Naive thymus-derived CD4-positive, alpha-beta T cell (primary cell): ENCODE results near the gene ANP32B. TPM values are rescaled to one million over a fixed set of nuclear protein-coding genes. Genes with fewer than 3 reads are reported as not detected.
A peak's percentile ranks its signal among the peaks of the same experiment; 100 is the strongest.
"Not testable (repeated sequence)": the region's sequence is repeated elsewhere in the genome, so short reads cannot be mapped to it uniquely, and the experiment has no call there.

ENCODE experiments used
- ATAC-seq: fragments of 150-1000 bp; cut with Tn5 transposase; 2 replicates; pipeline ENCODE4 v1.10.0; 2021; ENCODE audit warnings: mild to moderate bottlenecking, moderate library complexity
- CTCF ChIA-PET: fragments of 350-600 bp; sonication (Branson Sonifier 250); formaldehyde crosslinking; loops from one replicate; lab custom pipeline; 2021; ENCODE audit warnings: antibody characterized with exemption; lab: Charles Lee
- POLR2A ChIA-PET: fragments of 350-600 bp; sonication (Branson Sonifier 250); formaldehyde crosslinking; loops from one replicate; lab custom pipeline; 2021; ENCODE audit warnings: antibody characterized with exemption, inconsistent platforms; lab: Charles Lee
- DNase-seq, 9 donors: peaks; one replicate each; pipeline versions ENCODE4 v3.0.0 to v3.0.0-alpha.2; 2020 to 2022; ENCODE audit warnings: mixed read lengths in 1 of 9
- H3K27ac ChIP-seq: one replicate; pipeline ENCODE4 v1.7.0; 2013; ENCODE audit warnings: mild to moderate bottlenecking, low read depth, low read length, moderate library complexity
- H3K27me3 ChIP-seq, 2 donors: one replicate each; pipeline ENCODE4 v1.7.0; 2013; ENCODE audit warnings: low read length in 2 of 2, mild to moderate bottlenecking in 2 of 2, moderate library complexity in 2 of 2; ENCODE audit not compliant: control insufficient read depth in 2 of 2, insufficient read depth in 2 of 2
- H3K36me3 ChIP-seq, 3 experiments: 1 replicate in 2 of 3; 2 replicates in 1 of 3; pipeline ENCODE4 v1.7.0; 2013; ENCODE audit warnings: low read length in 3 of 3, mild to moderate bottlenecking in 3 of 3, moderate library complexity in 1 of 3; ENCODE audit not compliant: insufficient read depth in 3 of 3, control insufficient read depth in 2 of 3
- H3K4me1 ChIP-seq, 2 donors: one replicate each; pipeline ENCODE4 v1.7.0; 2013; ENCODE audit warnings: low read length in 2 of 2, mild to moderate bottlenecking in 2 of 2, moderate library complexity in 1 of 2; ENCODE audit not compliant: control insufficient read depth in 2 of 2, insufficient read depth in 2 of 2
- H3K4me3 ChIP-seq: 2 replicates; pipeline ENCODE4 v1.7.0; 2013; ENCODE audit warnings: mild to moderate bottlenecking, low read length
- H3K9me3 ChIP-seq, 3 experiments: 1 replicate in 2 of 3; 2 replicates in 1 of 3; pipeline ENCODE4 v1.7.0; 2013; ENCODE audit warnings: low read length in 3 of 3; ENCODE audit not compliant: control insufficient read depth in 2 of 3
- H3K27ac Mint-ChIP-seq, 9 donors: one replicate each; pipeline ENCODE4 v1.8.0; 2020 to 2022; ENCODE audit warnings: mixed read lengths in 9 of 9, mild to moderate bottlenecking in 8 of 9, moderate library complexity in 5 of 9, inconsistent platforms in 2 of 9
- H3K27me3 Mint-ChIP-seq, 5 donors: one replicate each; pipeline ENCODE4 v1.8.0; 2021 to 2022; ENCODE audit warnings: mixed read lengths in 5 of 5, mild to moderate bottlenecking in 1 of 5
- H3K36me3 Mint-ChIP-seq, 5 donors: one replicate each; pipeline ENCODE4 v1.8.0; 2020 to 2022; ENCODE audit warnings: mixed read lengths in 5 of 5, mild to moderate bottlenecking in 3 of 5, inconsistent platforms in 1 of 5
- H3K4me1 Mint-ChIP-seq, 7 donors: one replicate each; pipeline ENCODE4 v1.8.0; 2020 to 2022; ENCODE audit warnings: mixed read lengths in 7 of 7, mild to moderate bottlenecking in 3 of 7, inconsistent platforms in 1 of 7
- H3K4me3 Mint-ChIP-seq, 10 donors: one replicate each; pipeline ENCODE4 v1.8.0; 2020 to 2022; ENCODE audit warnings: mild to moderate bottlenecking in 10 of 10, mixed read lengths in 10 of 10, moderate library complexity in 6 of 10, inconsistent platforms in 2 of 10
- H3K9me3 Mint-ChIP-seq, 11 donors: one replicate each; pipeline ENCODE4 v1.8.0; 2020 to 2022; ENCODE audit warnings: mixed read lengths in 11 of 11, mild to moderate bottlenecking in 4 of 11, inconsistent platforms in 1 of 11, moderate library complexity in 1 of 11
- intact Hi-C, 2 donors: fragments of 100-400 bp; cut with micrococcal nuclease; formaldehyde crosslinking; loops; one replicate each; pipeline ENCODE4 v1.15.1; 2023
- polyA plus RNA-seq, 2 donors: library from polyadenylated mRNA; unstranded; fragments of 300-500 nt; fragmentation: Illumina TruSeq; gene quantifications; one replicate each; pipeline ENCODE4 v1.2.3, GENCODE V29; 2021
- total RNA-seq, 6 experiments: library from RNA in 5 of 6; stranded (reverse) in 5 of 6; gene quantifications; 1 replicate in 5 of 6; 2 replicates in 1 of 6; pipeline ENCODE4 v1.2.3 and lab custom pipeline; 2021 to 2026

ANP32B gene
- total and polyA plus RNA-seq, 7 experiments from 2014 or later, result 108 to 267 (median 179) TPM

DNA sequence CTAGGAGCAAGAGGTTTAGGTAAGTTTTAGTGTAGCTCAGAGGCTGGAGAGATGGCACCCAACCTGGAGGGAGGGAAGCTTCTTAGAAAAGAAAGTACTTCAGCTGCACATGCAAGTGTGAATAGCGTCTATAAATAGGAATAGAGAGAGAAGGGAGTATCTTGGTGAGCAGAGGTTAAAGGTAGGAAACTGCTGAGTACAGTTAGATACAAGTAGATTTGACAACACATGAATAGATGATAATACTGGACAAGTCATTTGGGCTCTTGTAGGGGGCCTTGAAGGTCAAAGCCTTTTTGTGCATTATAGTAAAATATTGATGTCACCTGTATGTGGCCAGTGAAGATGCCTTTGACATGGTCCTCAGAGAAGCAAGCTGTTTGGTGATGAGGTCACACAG, 34.2 kb downstream of the ANP32B start:
- Mint-ChIP-seq H3K36me3 (peaks cover 7 to 38% (median 20%) of the 10 kb centered on the region in 5 donors), H3K4me3 (no peak overlapping the region), H3K27me3 (no peaks in the 10 kb centered on the region), H3K4me1 (no peaks in the 10 kb centered on the region), H3K27ac (peak overlapping the region in 3 of 9 donors; percentile 14 to 50 (median 29)), H3K9me3 (no peaks in the 10 kb centered on the region)
- CTCF ChIA-PET, result no interaction called here
- Histone ChIP-seq H3K27me3 (no peaks in the 10 kb centered on the region), H3K4me1 (no peaks in the 10 kb centered on the region), H3K27ac (no peak overlapping the region), H3K36me3 (peaks cover 13 to 69% (median 16%) of the 10 kb centered on the region in 3 experiments), H3K9me3 (no peaks in the 10 kb centered on the region), H3K4me3 (no peak overlapping the region)
- intact Hi-C loops, result no loop called here
- ATAC-seq, result no peak
- no peak for DNase-seq
- POLR2A ChIA-PET, result interaction anchor here (0.7 to 1.3 kb wide), 5 partner anchors 11 to 287 kb away, joined by 3 read pairs; partner anchors contain the start of gene ANP32B

DNA sequence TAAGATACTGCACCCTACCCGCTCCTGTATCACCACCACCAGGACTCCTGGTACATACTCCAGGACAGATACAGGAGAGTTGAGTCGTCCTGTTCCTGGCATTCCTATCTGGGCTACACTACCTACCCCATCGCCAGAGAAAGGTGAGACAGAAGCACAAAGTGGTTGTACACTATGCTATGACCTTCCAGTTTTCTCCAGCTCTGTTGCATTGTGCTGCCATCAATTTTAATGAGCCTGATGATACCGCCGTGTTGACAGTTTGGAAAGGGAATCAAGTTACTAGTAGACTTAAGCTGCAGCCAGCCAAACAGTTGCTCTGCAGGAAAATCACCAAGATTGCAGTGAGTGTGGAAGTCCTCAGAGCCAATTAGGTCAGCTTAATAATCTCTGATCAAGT, 35.2 kb downstream of the ANP32B start:
- ATAC-seq, result no peak
- H3K27me3 ChIP-seq, result no peaks in the 10 kb centered on the region
- H3K4me1 ChIP-seq, result no peaks in the 10 kb centered on the region
- no peak overlapping the region for H3K4me3 ChIP-seq
- H3K9me3 ChIP-seq, result no peaks in the 10 kb centered on the region
- H3K4me1 Mint-ChIP-seq, result no peaks in the 10 kb centered on the region
- H3K36me3 Mint-ChIP-seq, result peaks cover 7 to 37% (median 19%) of the 10 kb centered on the region in 5 donors
- H3K27me3 Mint-ChIP-seq, result no peaks in the 10 kb centered on the region
- peak overlapping the region in 3 of 9 donors; percentile 20 to 39 (median 29) for H3K27ac Mint-ChIP-seq
- no peak overlapping the region for H3K4me3 Mint-ChIP-seq
- DNase-seq, result no peak
- H3K27ac ChIP-seq, result no peak overlapping the region
- H3K36me3 ChIP-seq, result peaks cover 6 to 58% (median 7%) of the 10 kb centered on the region in 3 experiments
- POLR2A ChIA-PET, result interaction anchor here (0.9 to 1.3 kb wide), 2 partner anchors 12 to 33 kb away, joined by 3 read pairs; no protein-coding TSS in a partner anchor
- intact Hi-C loops, result no loop called here
- no peaks in the 10 kb centered on the region for H3K9me3 Mint-ChIP-seq
- CTCF ChIA-PET, result interaction anchor here (0.6 kb wide), 1 partner anchor 95 kb away, joined by 3 read pairs; no protein-coding TSS in a partner anchor

- CTCF ChIA-PET, result no interaction called here
- no peak overlapping the region for H3K4me3 ChIP-seq
- POLR2A ChIA-PET, result interaction anchor here (1.2 kb wide), 1 partner anchor 36 kb away, joined by 3 read pairs; the partner anchor contains the start of gene ANP32B
- DNase-seq (no peak), ATAC-seq (no peak)
- H3K27me3 Mint-ChIP-seq, result no peaks in the 10 kb centered on the region
- no peak overlapping the region for H3K27ac Mint-ChIP-seq
- H3K4me3 Mint-ChIP-seq, result no peak overlapping the region
- no peaks in the 10 kb centered on the region for H3K4me1 Mint-ChIP-seq
- H3K36me3 Mint-ChIP-seq, result peaks cover 7 to 37% (median 19%) of the 10 kb centered on the region in 5 donors
- peaks cover 0 to 51% (median 0%) of the 10 kb centered on the region in 3 experiments for H3K36me3 ChIP-seq
- no peaks in the 10 kb centered on the region for H3K4me1 ChIP-seq
- intact Hi-C loops, result no loop called here
- H3K9me3 ChIP-seq, result no peaks in the 10 kb centered on the region
- H3K9me3 Mint-ChIP-seq, result no peaks in the 10 kb centered on the region
- H3K27me3 ChIP-seq, result no peaks in the 10 kb centered on the region
- no peak overlapping the region for H3K27ac ChIP-seq
These were observed 36.0 kb downstream of the ANP32B start for GRCh38 chr9:98019098-98019497.

GRCh38 chr9:98019869-98020268, 36.7 kb downstream of the ANP32B start:
- H3K9me3 Mint-ChIP-seq, DNase-seq, H3K27ac ChIP-seq, intact Hi-C loops, H3K4me1 Mint-ChIP-seq, H3K27me3 ChIP-seq, H3K27me3 Mint-ChIP-seq, CTCF ChIA-PET, H3K4me1 ChIP-seq, ATAC-seq, H3K4me3 ChIP-seq, H3K9me3 ChIP-seq, H3K4me3 Mint-ChIP-seq: not testable (repeated sequence)
- H3K27ac Mint-ChIP-seq, result peak overlapping the region in 2 of 9 donors; percentile 38 to 61
- POLR2A ChIA-PET, result interaction anchor here (0.6 to 1.2 kb wide), 5 partner anchors 16 to 130 kb away, joined by 3 read pairs; partner anchors contain the start of gene ANP32B
- peaks cover 0 to 44% (median 0%) of the 10 kb centered on the region in 3 experiments for H3K36me3 ChIP-seq
- H3K36me3 Mint-ChIP-seq, result peaks cover 7 to 33% (median 19%) of the 10 kb centered on the region in 5 donors

DNA sequence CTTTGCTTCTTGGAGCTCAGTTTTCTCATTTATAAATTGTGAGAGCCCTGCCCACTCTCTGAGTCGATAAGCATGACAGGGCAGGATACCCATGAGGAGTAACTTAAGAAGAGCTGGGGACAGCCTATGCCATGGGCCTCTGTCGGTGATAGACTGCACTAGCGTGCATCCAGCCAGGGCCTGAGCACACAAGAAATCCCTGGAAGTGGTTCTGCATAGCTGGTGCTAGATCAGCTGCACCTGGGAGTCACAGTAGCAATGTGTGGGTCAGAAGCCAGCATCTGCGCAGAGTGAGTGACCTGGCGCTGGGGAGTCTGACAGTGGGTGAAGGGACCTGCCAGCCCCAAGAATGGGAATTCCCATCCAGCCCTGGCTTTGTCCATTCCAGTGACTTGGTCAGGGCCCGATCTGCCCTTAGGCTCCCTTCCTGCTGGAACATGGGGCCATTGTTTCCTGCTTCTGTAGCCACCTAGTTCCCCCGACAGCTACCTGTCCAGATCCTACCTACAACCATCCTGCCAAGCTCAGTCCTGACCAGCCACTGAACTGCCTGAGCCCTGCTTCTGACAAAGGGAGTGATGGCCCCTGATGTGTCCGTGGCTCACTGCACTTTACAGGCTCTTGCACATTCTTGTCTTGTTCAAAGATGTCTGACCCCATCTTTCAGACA, 37.5 kb downstream of the ANP32B start:
- no peaks in the 10 kb centered on the region for H3K27me3 ChIP-seq
- no peaks in the 10 kb centered on the region for H3K4me1 Mint-ChIP-seq
- H3K4me1 ChIP-seq, result no peaks in the 10 kb centered on the region
- peaks cover 0 to 36% (median 0%) of the 10 kb centered on the region in 3 experiments for H3K36me3 ChIP-seq
- ChIA-PET CTCF (no interaction called here), POLR2A (interaction anchor here (0.6 to 1.2 kb wide), 4 partner anchors 17 to 54 kb away, joined by 3 read pairs; partner anchors contain the start of gene ANP32B)
- ATAC-seq, result peak; percentile 12
- H3K4me3 Mint-ChIP-seq, result no peak overlapping the region
- H3K27me3 Mint-ChIP-seq, result no peaks in the 10 kb centered on the region
- intact Hi-C loops, result no loop called here
- H3K27ac Mint-ChIP-seq, result no peak overlapping the region
- DNase-seq, result no peak
- H3K27ac ChIP-seq, result no peak overlapping the region
- H3K4me3 ChIP-seq, result no peak overlapping the region
- peaks cover 0 to 28% (median 13%) of the 10 kb centered on the region in 5 donors for H3K36me3 Mint-ChIP-seq
- H3K9me3 Mint-ChIP-seq, result no peaks in the 10 kb centered on the region
- no peaks in the 10 kb centered on the region for H3K9me3 ChIP-seq

GRCh38 chr9:98021306-98022040, 38.3 kb downstream of the ANP32B start:
- H3K27ac Mint-ChIP-seq, result peak overlapping the region in 6 of 9 donors; percentile 0 to 82 (median 32)
- Histone ChIP-seq H3K4me1 (no peaks in the 10 kb centered on the region), H3K27me3 (no peaks in the 10 kb centered on the region), H3K9me3 (no peaks in the 10 kb centered on the region), H3K4me3 (no peak overlapping the region), H3K36me3 (peaks cover 0 to 29% (median 0%) of the 10 kb centered on the region in 3 experiments), H3K27ac (no peak overlapping the region)
- CTCF ChIA-PET, result no interaction called here
- H3K4me3 Mint-ChIP-seq, result no peak overlapping the region
- no peaks in the 10 kb centered on the region for H3K27me3 Mint-ChIP-seq
- POLR2A ChIA-PET, result no interaction called here
- intact Hi-C loops, result no loop called here
- DNase-seq (no peak), ATAC-seq (no peak)
- H3K36me3 Mint-ChIP-seq, result peaks cover 0 to 26% (median 11%) of the 10 kb centered on the region in 5 donors
- H3K9me3 Mint-ChIP-seq, result no peaks in the 10 kb centered on the region
- H3K4me1 Mint-ChIP-seq, result peaks cover 0 to 4% (median 0%) of the 10 kb centered on the region in 7 donors
